SH-SY5Y (cell line): ENCODE data around the gene NKX1-2.

Experiments used
- GATA2 ChIP-seq: IDR thresholded peaks from 2 replicates; pipeline ENCODE4 v1.6.1; 2011; ENCODE audit warnings: mild to moderate bottlenecking, low read depth, low read length
- GATA3 ChIP-seq: IDR thresholded peaks from 2 replicates; pipeline ENCODE4 v1.6.1; 2011; ENCODE audit warnings: low read depth, mild to moderate bottlenecking, low read length, moderate library complexity

DNA sequence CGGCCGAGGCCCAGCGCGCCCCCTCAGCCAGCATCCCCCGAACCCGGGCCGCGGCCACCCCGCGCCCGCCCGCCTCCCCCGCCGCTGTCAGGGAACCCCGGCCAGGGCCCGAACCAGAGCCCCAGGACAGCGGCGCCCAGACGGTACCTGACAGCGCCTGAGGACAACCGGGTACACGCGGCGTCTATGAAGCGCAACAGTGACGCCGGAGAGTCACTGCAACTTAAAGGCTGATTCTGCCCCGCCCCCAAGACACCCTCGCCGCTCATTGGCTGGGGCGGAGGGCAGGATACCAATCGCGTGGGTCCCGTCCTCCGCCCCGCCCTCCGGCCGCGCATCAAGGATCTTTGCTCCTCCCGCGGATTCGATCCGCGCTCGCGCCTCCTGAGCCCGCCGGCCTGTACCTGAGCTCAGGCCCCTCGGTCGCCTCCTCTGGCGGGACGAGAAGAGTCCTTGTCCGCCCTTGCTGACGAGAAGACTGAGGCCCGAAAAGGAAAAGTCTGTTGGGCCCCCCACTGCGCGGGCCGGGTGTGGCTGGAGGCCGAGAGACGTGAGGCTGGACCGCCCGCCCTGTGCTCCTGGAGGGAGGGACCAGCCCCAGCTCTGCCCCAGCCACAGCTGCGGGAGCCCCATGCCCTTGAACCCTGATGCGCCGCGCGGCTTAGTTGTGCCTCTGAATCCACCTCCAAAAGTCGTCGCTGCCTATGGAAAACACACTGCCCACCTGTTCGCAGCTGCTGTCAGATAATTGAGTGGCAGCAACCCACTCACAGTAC is 30.9 kb downstream of the NKX1-2 start, which contains the start of gene OAT:
- TF ChIP-seq GATA3 (no peak), GATA2 (no peak)
